HG03135 (cell line): ENCODE measurements around the gene EEIG1.
A peak's percentile ranks its signal among the peaks of the same experiment; 100 is the strongest.

Source experiments
- ATAC-seq: cut with Tn5 transposase; IDR thresholded peaks from one replicate; pipeline ENCODE4 v1.9.1; 2021; ENCODE audit warnings: mild to moderate bottlenecking, moderate library complexity; ENCODE audit not compliant: unreplicated experiment

Gene EEIG1

GRCh38 chr9:127975376-127976315 is 5.1 kb downstream of the EEIG1 start:
- ATAC-seq = no peak

- ATAC-seq = no peak
These were observed 6.0 kb downstream of the EEIG1 start for GRCh38 chr9:127974769-127975261.

GRCh38 chr9:127974001-127974768 is 6.6 kb downstream of the EEIG1 start:
- ATAC-seq = no peak

- no peak for ATAC-seq
These were observed 7.4 kb downstream of the EEIG1 start for GRCh38 chr9:127973169-127974000.

GRCh38 chr9:127972236-127972871 is 8.4 kb downstream of the EEIG1 start:
- no peak for ATAC-seq

- ATAC-seq = no peak
These were observed 9.2 kb downstream of the EEIG1 start for GRCh38 chr9:127971357-127972235.

- peak; percentile 75 for ATAC-seq
These were observed 10.1 kb downstream of the EEIG1 start for GRCh38 chr9:127970401-127971313.

- ATAC-seq = no peak
These were observed 11.9 kb downstream of the EEIG1 start for GRCh38 chr9:127968700-127969383.

- ATAC-seq = no peak
These were observed 12.7 kb downstream of the EEIG1 start for GRCh38 chr9:127968042-127968441.

GRCh38 chr9:127967151-127967809 is 13.5 kb downstream of the EEIG1 start:
- ATAC-seq = no peak

GRCh38 chr9:127966416-127967150 is 14.2 kb downstream of the EEIG1 start:
- no peak for ATAC-seq

GRCh38 chr9:127965953-127966352 is 14.8 kb downstream of the EEIG1 start:
- ATAC-seq = no peak

- no peak for ATAC-seq
These were observed 17.3 kb downstream of the EEIG1 start for GRCh38 chr9:127963359-127964064.

- ATAC-seq = no peak
These were observed 17.8 kb downstream of the EEIG1 start for GRCh38 chr9:127963041-127963358.

GRCh38 chr9:127962278-127962677 is 18.5 kb downstream of the EEIG1 start:
- no peak for ATAC-seq

GRCh38 chr9:127961613-127962155 is 19.1 kb downstream of the EEIG1 start:
- no peak for ATAC-seq
